H9 (cell line): ENCODE measurements around the gene ALX4. TPM values are rescaled to one million over a fixed set of nuclear protein-coding genes. Genes with fewer than 3 reads are reported as not detected.

Experiments
- DNase-seq: peaks from one replicate; pipeline ENCODE4 v3.0.0-alpha.2; 2017
- H2AFZ ChIP-seq: one replicate; pipeline ENCODE4 v1.6.1; 2013; ENCODE audit warnings: mild to moderate bottlenecking, low read length, control low read depth, moderate library complexity
- H2AK5ac ChIP-seq: 2 replicates; pipeline ENCODE4 v1.6.1; 2013; ENCODE audit warnings: low read length, control low read depth, mixed read lengths; ENCODE audit not compliant: insufficient read length
- H2BK120ac ChIP-seq: one replicate; pipeline ENCODE4 v1.6.1; 2013; ENCODE audit warnings: low read depth, mild to moderate bottlenecking, low read length, control low read depth, inconsistent platforms; ENCODE audit not compliant: poor library complexity, severe bottlenecking
- H2BK12ac ChIP-seq: 2 replicates; pipeline ENCODE4 v1.6.1; 2013; ENCODE audit warnings: low read length, control low read depth, mixed read lengths, low read depth; ENCODE audit not compliant: insufficient read length
- H2BK15ac ChIP-seq: 2 replicates; pipeline ENCODE4 v1.6.1; 2013; ENCODE audit warnings: low read depth, low read length, control low read depth
- H2BK20ac ChIP-seq: one replicate; pipeline ENCODE4 v1.6.1; 2013; ENCODE audit warnings: low read depth, mild to moderate bottlenecking, low read length, control low read depth, inconsistent platforms; ENCODE audit not compliant: poor library complexity, severe bottlenecking
- H2BK5ac ChIP-seq: 2 replicates; pipeline ENCODE4 v1.6.1; 2013; ENCODE audit warnings: low read length, control low read depth, mixed read lengths; ENCODE audit not compliant: insufficient read length
- H3K14ac ChIP-seq: 2 replicates; pipeline ENCODE4 v1.6.1; 2013; ENCODE audit warnings: low read length, control low read depth; ENCODE audit not compliant: insufficient read depth
- H3K18ac ChIP-seq: 2 replicates; pipeline ENCODE4 v1.6.1; 2013; ENCODE audit warnings: low read depth, mild to moderate bottlenecking, mixed read lengths, low read length, control low read depth; ENCODE audit not compliant: insufficient read length
- H3K23ac ChIP-seq: 2 replicates; pipeline ENCODE4 v1.6.1; 2013; ENCODE audit warnings: low read length, control low read depth, mixed read lengths, low read depth; ENCODE audit not compliant: insufficient read length
- H3K23me2 ChIP-seq: 2 replicates; pipeline ENCODE4 v1.6.1; 2013; ENCODE audit warnings: low read depth, mild to moderate bottlenecking, mixed read lengths, low read length, control low read depth; ENCODE audit not compliant: insufficient read length, poor library complexity, severe bottlenecking
- H3K27ac ChIP-seq: 2 replicates; pipeline ENCODE4 v1.5.1; 2013; ENCODE audit warnings: low read length, control low read depth, mixed read lengths, low read depth; ENCODE audit not compliant: insufficient read length
- H3K27me3 ChIP-seq: 2 replicates; pipeline ENCODE4 v1.6.1; 2013; ENCODE audit warnings: low read length, control low read depth, inconsistent platforms; ENCODE audit not compliant: insufficient read depth
- H3K4ac ChIP-seq: 2 replicates; pipeline ENCODE4 v1.6.1; 2013; ENCODE audit warnings: low read depth, mild to moderate bottlenecking, control low read depth, inconsistent platforms, low read length, moderate library complexity
- H3K4me1 ChIP-seq: 2 replicates; pipeline ENCODE4 v1.6.1; 2013; ENCODE audit warnings: low read length, control low read depth, inconsistent platforms; ENCODE audit not compliant: insufficient read depth
- H3K4me2 ChIP-seq: 2 replicates; pipeline ENCODE4 v1.6.1; 2013; ENCODE audit warnings: low read length, control low read depth, mixed read lengths; ENCODE audit not compliant: insufficient read length, insufficient read depth
- H3K56ac ChIP-seq: 2 replicates; pipeline ENCODE4 v1.6.1; 2013; ENCODE audit warnings: low read depth, mild to moderate bottlenecking, mixed read lengths, low read length, control low read depth; ENCODE audit not compliant: insufficient read length
- H3K79me1 ChIP-seq: 2 replicates; pipeline ENCODE4 v1.6.1; 2013; ENCODE audit warnings: low read depth, mild to moderate bottlenecking, moderate library complexity, low read length, control low read depth, inconsistent platforms; ENCODE audit not compliant: insufficient read depth, poor library complexity, severe bottlenecking
- H3K79me2 ChIP-seq: 2 replicates; pipeline ENCODE4 v1.6.1; 2013; ENCODE audit warnings: low read length, control low read depth, inconsistent platforms; ENCODE audit not compliant: insufficient read depth
- H3K9ac ChIP-seq: 2 replicates; pipeline ENCODE4 v1.6.1; 2013; ENCODE audit warnings: low read length, control low read depth, mixed read lengths; ENCODE audit not compliant: insufficient read length; ENCODE audit errors: extremely low read depth
- H3K9me3 ChIP-seq: one replicate; pipeline ENCODE4 v1.6.1; 2013; ENCODE audit warnings: low read depth, low read length, inconsistent platforms; ENCODE audit not compliant: control insufficient read depth
- H3T11ph ChIP-seq: one replicate; pipeline ENCODE4 v1.6.1; 2013; ENCODE audit warnings: mild to moderate bottlenecking, low read length, control low read depth, inconsistent platforms
- H4K20me1 ChIP-seq: one replicate; pipeline ENCODE4 v1.6.1; 2013; ENCODE audit not compliant: control insufficient read depth, insufficient read length, insufficient read depth
- H4K5ac ChIP-seq: 2 replicates; pipeline ENCODE4 v1.6.1; 2013; ENCODE audit warnings: low read depth, mild to moderate bottlenecking, mixed read lengths, low read length, control low read depth; ENCODE audit not compliant: insufficient read length
- H4K8ac ChIP-seq: replicated peaks from 2 replicates; pipeline ENCODE4 v1.6.1; 2013; ENCODE audit warnings: low read length, control low read depth, mixed read lengths, low read depth; ENCODE audit not compliant: insufficient read length
- H4K91ac ChIP-seq: 2 replicates; pipeline ENCODE4 v1.6.1; 2013; ENCODE audit warnings: low read depth, mild to moderate bottlenecking, moderate library complexity, mixed read lengths, low read length, control low read depth; ENCODE audit not compliant: insufficient read length
- H3K27ac Mint-ChIP-seq, 3 experiments: 2 replicates in 2 of 3; 3 replicates in 1 of 3; pipeline ENCODE4 v1.8.0; 2020 to 2021; ENCODE audit warnings: mixed read lengths in 3 of 3, mild to moderate bottlenecking in 1 of 3, moderate library complexity in 1 of 3
- H3K27me3 Mint-ChIP-seq: 2 replicates; pipeline ENCODE4 v1.8.0; 2021; ENCODE audit warnings: low read depth, mild to moderate bottlenecking, moderate library complexity, mixed read lengths
- H3K36me3 Mint-ChIP-seq, 3 experiments: 2 replicates in 2 of 3; 3 replicates in 1 of 3; pipeline ENCODE4 v1.8.0; 2020 to 2021; ENCODE audit warnings: low read depth in 3 of 3, mixed read lengths in 3 of 3; ENCODE audit not compliant: insufficient read depth in 1 of 3
- H3K4me1 Mint-ChIP-seq, 2 experiments: 2 replicates each; pipeline ENCODE4 v1.8.0; 2020; ENCODE audit warnings: mixed read lengths in 2 of 2
- H3K4me3 Mint-ChIP-seq, 2 experiments: 2 replicates in 1 of 2; 3 replicates in 1 of 2; pipeline ENCODE4 v1.8.0; 2020 to 2021; ENCODE audit warnings: mild to moderate bottlenecking in 2 of 2, mixed read lengths in 2 of 2, moderate library complexity in 1 of 2
- H3K9me3 Mint-ChIP-seq, 2 experiments: 2 replicates in 1 of 2; 3 replicates in 1 of 2; pipeline ENCODE4 v1.8.0; 2020; ENCODE audit warnings: mild to moderate bottlenecking in 2 of 2, mixed read lengths in 2 of 2, moderate library complexity in 1 of 2
- WGBS: extraction: QIAGEN DNeasy Blood & Tissue Kit; methylation state at CpG from one replicate; pipeline ENCODE4 v1.1.7; 2013; ENCODE audit warnings: missing lambda C conversion rate, low lambda C conversion rate, mixed read lengths; ENCODE audit not compliant: insufficient read length; ENCODE audit errors: extremely low coverage; 5-methylcytosine and 5-hydroxymethylcytosine counted together
- total RNA-seq: library from RNA; stranded (reverse); gene quantifications from 2 replicates; pipeline ENCODE4 v1.2.1, GENCODE V29; 2021
- TF ChIP-seq, protein P1 (sequence below): fragments of 200-600 bp; sonication (generic); conservative IDR thresholded peaks from 3 replicates; pipeline ENCODE4 v1.8.0; 2021; ENCODE audit warnings: antibody characterized with exemption, mild to moderate bottlenecking

Gene ALX4
- total RNA-seq, 1 experiment from 2014 or later, result not detected

DNA sequence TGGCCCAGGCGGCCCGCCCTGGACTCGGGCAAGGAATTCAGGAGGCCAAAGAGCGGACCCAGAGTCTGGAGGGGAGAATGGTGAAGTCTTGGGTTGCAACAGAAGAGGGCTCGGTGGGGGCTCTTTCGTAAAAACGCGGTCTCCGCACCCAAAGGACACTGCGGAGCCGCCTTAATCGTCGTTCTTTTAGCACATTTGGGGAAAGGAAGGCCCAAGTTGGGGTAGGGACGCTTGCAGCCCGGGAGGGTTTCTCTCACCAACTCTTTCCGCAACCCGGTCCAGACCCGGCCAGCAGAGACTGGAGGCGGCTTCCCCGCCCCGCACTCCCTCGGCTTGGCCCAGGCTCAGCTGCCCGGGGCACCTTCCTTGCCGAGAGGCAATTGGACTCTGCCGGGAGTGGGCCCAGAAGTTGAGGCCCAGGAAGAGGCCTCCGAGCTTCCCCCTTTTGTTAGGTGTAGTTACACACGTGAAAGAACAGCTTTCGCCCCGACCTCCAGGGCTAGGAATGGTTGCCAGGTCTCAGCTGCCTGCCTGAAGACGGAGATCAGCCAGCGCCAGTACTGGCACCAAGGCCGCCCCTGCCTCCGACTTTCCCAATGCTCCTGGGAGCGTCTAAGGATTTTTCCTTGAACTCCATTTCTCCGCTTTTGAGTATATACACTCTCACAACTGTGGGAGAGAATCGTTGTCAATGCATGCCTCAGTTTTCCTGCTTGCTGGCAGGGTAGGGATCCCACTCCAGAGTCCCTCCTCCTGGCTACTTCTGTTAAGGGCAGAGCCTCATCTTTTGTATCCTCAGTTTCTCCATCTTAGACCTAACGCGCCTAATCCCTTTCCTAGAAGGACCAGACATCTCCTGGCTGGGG, 3.7 kb downstream of the ALX4 start:
- peaks cover 100% of the 10 kb centered on the region for H3K27me3 Mint-ChIP-seq
- Histone ChIP-seq H3K18ac (no peak overlapping the region), H3K23ac (no peak overlapping the region), H4K20me1 (no peaks in the 10 kb centered on the region), H3K4me2 (peak overlapping the region; percentile 31), H2BK15ac (no peak overlapping the region), H3K79me1 (no peaks in the 10 kb centered on the region), H2BK5ac (no peak overlapping the region), H2BK12ac (no peak overlapping the region), H4K8ac (no peak overlapping the region), H4K91ac (no peak overlapping the region), H3K4me1 (no peaks in the 10 kb centered on the region; the same call in 1 of the 2 replicates), H3K79me2 (no peaks in the 10 kb centered on the region), H3K9me3 (no peaks in the 10 kb centered on the region), H2BK120ac (no peak overlapping the region), H3K9ac (no peak overlapping the region), H2AK5ac (no peak overlapping the region), H3T11ph (no peak overlapping the region), H3K23me2 (peaks cover 13% of the 10 kb centered on the region), H3K56ac (no peak overlapping the region), H2BK20ac (no peak overlapping the region), H3K4ac (no peak overlapping the region), H3K14ac (peak overlapping the region; percentile 9; the same call in 1 of the 2 replicates), H3K27me3 (peaks cover 91% of the 10 kb centered on the region), H4K5ac (no peak overlapping the region), H3K27ac (no peak overlapping the region), H2AFZ (no peak overlapping the region)
- WGBS, result no CpG with 5 or more reads among the region's 38 CpGs
- H3K4me1 Mint-ChIP-seq, result peaks cover 42 to 51% of the 10 kb centered on the region in 2 experiments
- H3K36me3 Mint-ChIP-seq, result no peaks in the 10 kb centered on the region; a peak in 1 of 7 replicates
- no peak overlapping the region for H3K27ac Mint-ChIP-seq
- peaks cover 0 to 6% of the 10 kb centered on the region in 2 experiments; a peak in 1 of 5 replicates for H3K9me3 Mint-ChIP-seq
- no peak for DNase-seq
- peak overlapping the region; percentile 36 to 74 for H3K4me3 Mint-ChIP-seq
- TF ChIP-seq, protein P1, sequence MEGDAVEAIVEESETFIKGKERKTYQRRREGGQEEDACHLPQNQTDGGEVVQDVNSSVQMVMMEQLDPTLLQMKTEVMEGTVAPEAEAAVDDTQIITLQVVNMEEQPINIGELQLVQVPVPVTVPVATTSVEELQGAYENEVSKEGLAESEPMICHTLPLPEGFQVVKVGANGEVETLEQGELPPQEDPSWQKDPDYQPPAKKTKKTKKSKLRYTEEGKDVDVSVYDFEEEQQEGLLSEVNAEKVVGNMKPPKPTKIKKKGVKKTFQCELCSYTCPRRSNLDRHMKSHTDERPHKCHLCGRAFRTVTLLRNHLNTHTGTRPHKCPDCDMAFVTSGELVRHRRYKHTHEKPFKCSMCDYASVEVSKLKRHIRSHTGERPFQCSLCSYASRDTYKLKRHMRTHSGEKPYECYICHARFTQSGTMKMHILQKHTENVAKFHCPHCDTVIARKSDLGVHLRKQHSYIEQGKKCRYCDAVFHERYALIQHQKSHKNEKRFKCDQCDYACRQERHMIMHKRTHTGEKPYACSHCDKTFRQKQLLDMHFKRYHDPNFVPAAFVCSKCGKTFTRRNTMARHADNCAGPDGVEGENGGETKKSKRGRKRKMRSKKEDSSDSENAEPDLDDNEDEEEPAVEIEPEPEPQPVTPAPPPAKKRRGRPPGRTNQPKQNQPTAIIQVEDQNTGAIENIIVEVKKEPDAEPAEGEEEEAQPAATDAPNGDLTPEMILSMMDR, result no peak
